22Rv1 (cell line): ENCODE measurements around the gene RRP9.

Experiments used
- ZFX ChIP-seq: fragments of 450-650 bp; IDR thresholded peaks from 2 replicates; pipeline ENCODE4 v1.6.1; 2017; ENCODE audit warnings: antibody characterized with exemption, borderline replicate concordance
- TF ChIP-seq, protein P1 (sequence below): fragments of 450-650 bp; IDR thresholded peaks from 2 replicates; pipeline ENCODE4 v1.5.1; 2017; ENCODE audit warnings: mild to moderate bottlenecking

DNA sequence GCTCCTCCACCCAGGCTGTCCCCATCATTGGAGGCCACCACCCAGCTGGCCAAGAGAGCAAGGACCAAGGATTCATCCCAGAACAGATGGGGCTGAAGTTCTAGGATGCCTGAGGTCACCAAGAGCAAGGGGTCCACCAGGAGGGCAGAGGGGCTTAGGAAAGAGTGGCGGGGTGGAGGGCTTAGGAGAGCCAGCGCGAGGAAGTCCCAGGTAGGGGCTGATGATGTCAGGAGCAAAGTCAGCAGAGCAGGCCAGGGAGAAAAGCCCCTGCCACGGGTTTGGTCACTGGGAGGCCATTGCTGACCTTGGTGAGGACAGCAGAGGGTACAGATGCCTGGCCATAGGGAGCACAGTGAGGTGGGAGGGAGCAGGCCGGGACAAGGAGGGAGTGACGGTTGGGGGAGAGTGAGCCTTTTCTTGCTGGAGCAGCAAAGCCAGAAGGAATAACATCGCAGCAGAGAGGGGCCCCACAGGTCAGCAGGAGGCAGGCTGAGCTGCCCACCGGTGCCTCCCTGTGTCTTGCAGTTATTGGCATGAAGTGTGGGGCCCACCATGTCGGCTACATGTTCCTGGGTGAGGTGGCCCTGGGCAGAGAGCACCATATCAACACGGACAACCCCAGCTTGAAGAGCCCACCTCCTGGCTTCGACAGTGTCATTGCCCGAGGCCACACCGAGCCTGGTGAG is 5.7 kb upstream of the RRP9 start:
- TF ChIP-seq, protein P1, sequence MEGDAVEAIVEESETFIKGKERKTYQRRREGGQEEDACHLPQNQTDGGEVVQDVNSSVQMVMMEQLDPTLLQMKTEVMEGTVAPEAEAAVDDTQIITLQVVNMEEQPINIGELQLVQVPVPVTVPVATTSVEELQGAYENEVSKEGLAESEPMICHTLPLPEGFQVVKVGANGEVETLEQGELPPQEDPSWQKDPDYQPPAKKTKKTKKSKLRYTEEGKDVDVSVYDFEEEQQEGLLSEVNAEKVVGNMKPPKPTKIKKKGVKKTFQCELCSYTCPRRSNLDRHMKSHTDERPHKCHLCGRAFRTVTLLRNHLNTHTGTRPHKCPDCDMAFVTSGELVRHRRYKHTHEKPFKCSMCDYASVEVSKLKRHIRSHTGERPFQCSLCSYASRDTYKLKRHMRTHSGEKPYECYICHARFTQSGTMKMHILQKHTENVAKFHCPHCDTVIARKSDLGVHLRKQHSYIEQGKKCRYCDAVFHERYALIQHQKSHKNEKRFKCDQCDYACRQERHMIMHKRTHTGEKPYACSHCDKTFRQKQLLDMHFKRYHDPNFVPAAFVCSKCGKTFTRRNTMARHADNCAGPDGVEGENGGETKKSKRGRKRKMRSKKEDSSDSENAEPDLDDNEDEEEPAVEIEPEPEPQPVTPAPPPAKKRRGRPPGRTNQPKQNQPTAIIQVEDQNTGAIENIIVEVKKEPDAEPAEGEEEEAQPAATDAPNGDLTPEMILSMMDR, result no peak
- no peak for TF ChIP-seq ZFX
